Lower leg skin (tissue), 4 donors: Measurements from ENCODE around the gene PPT1. TPM values are rescaled to one million over a fixed set of nuclear protein-coding genes. Genes with fewer than 3 reads are reported as not detected.

Source experiments
- DNase-seq, 2 donors: peaks; one replicate each; pipeline ENCODE4 v3.0.0-alpha.2; 2019; ENCODE audit warnings: low spot score in 2 of 2
- H3K4me3 ChIP-seq: fragments of 200-600 bp; sonication (generic); 2 replicates; pipeline ENCODE4 v1.5.1; 2017; ENCODE audit warnings: mild to moderate bottlenecking, low read depth; ENCODE audit not compliant: poor library complexity, severe bottlenecking
- CTCF ChIP-seq, 3 donors: fragments of 450-650 bp; IDR thresholded peaks; one replicate each; pipeline ENCODE4 v1.5.1; 2016; ENCODE audit warnings: antibody characterized with exemption in 3 of 3, mild to moderate bottlenecking in 3 of 3, moderate library complexity in 2 of 3
- POLR2A ChIP-seq, 2 donors: fragments of 450-650 bp; IDR thresholded peaks; one replicate each; pipeline ENCODE4 v1.6.1; 2016 to 2017; ENCODE audit warnings: antibody characterized with exemption in 2 of 2, mild to moderate bottlenecking in 1 of 2, moderate library complexity in 1 of 2
- WGBS, 2 donors: methylation state at CpG; one replicate each; pipeline ENCODE4 v1.1.5; 2018; 5-methylcytosine and 5-hydroxymethylcytosine counted together
- intact Hi-C: fragments of 100-400 bp; cut with DNase I; formaldehyde crosslinking; loops from one replicate; pipeline ENCODE4 v1.15.0; 2023; ENCODE audit warnings: low total_unique reads
- total RNA-seq, 4 donors: library from RNA; depleted of rRNA; stranded (reverse); fragments of >200 nt; gene quantifications; one replicate each; pipeline ENCODE4 v1.1.0, GENCODE V29; 2016

The PPT1 gene
- total RNA-seq, 4 donors from 2014 or later = 28.2 to 42.1 (median 37.5) TPM

- H3K4me3 ChIP-seq = no peak overlapping the region
- no peak for TF ChIP-seq POLR2A (IDR thresholded peaks at IDR 0.05)
- no peak for TF ChIP-seq CTCF (IDR thresholded peaks at IDR 0.05)
- DNase-seq = no peak
- WGBS, 2 donors = 83 to 84% methylated on average over 7 of the region's 7 CpGs
- intact Hi-C loops = loop anchor here (10.0 kb wide), 1 partner anchor 253 kb away; no protein-coding TSS in a partner anchor
These were observed 15.2 kb downstream of the PPT1 start for GRCh38 chr1:40081871-40082270.

- TF ChIP-seq POLR2A (IDR thresholded peaks at IDR 0.05) (no peak), CTCF (IDR thresholded peaks at IDR 0.05) (no peak)
- intact Hi-C loops = loop anchor here (10.0 kb wide), 1 partner anchor 255 kb away; no protein-coding TSS in a partner anchor
- H3K4me3 ChIP-seq = no peak overlapping the region
- no peak for DNase-seq
- WGBS, 2 donors = 86% methylated on average over 6 of the region's 6 CpGs
These were observed 17.2 kb downstream of the PPT1 start for GRCh38 chr1:40079774-40080400.

- TF ChIP-seq POLR2A (IDR thresholded peaks at IDR 0.05) (no peak), CTCF (IDR thresholded peaks at IDR 0.05) (no peak)
- 87 to 89% methylated on average over 5 of the region's 5 CpGs for WGBS, 2 donors
- H3K4me3 ChIP-seq = no peak overlapping the region
- intact Hi-C loops = no loop called here
- DNase-seq = peak in 1 of 2 donors; percentile 36
These were observed 18.3 kb downstream of the PPT1 start for GRCh38 chr1:40078512-40079333.

- no peak overlapping the region for H3K4me3 ChIP-seq
- WGBS, 2 donors = 37 to 39% methylated on average over 5 of the region's 5 CpGs
- TF ChIP-seq CTCF (IDR thresholded peaks at IDR 0.05) (no peak), POLR2A (IDR thresholded peaks at IDR 0.05) (no peak)
- intact Hi-C loops = no loop called here
- DNase-seq = peak in 1 of 2 donors; percentile 32
These were observed 20.1 kb downstream of the PPT1 start for GRCh38 chr1:40076895-40077312.

GRCh38 chr1:40075266-40075665 lies 21.8 kb downstream of the PPT1 start:
- no peak for DNase-seq
- no peak for TF ChIP-seq CTCF (IDR thresholded peaks at IDR 0.05)
- TF ChIP-seq POLR2A (IDR thresholded peaks at IDR 0.05) = no peak
- intact Hi-C loops = no loop called here
- H3K4me3 ChIP-seq = no peak overlapping the region
- 80 to 85% methylated on average over 4 of the region's 4 CpGs for WGBS, 2 donors
